ENCODE data around the gene DISC1. TPM values are rescaled to one million over a fixed set of nuclear protein-coding genes. Genes with fewer than 3 reads are reported as not detected.
"Not testable (repeated sequence)": the region's sequence is repeated elsewhere in the genome, so short reads cannot be mapped to it uniquely, and the experiment has no call there.

Gene DISC1
- polyA plus RNA-seq, 3 donors, result 5.5 to 14.7 (median 5.8) TPM

DNA sequence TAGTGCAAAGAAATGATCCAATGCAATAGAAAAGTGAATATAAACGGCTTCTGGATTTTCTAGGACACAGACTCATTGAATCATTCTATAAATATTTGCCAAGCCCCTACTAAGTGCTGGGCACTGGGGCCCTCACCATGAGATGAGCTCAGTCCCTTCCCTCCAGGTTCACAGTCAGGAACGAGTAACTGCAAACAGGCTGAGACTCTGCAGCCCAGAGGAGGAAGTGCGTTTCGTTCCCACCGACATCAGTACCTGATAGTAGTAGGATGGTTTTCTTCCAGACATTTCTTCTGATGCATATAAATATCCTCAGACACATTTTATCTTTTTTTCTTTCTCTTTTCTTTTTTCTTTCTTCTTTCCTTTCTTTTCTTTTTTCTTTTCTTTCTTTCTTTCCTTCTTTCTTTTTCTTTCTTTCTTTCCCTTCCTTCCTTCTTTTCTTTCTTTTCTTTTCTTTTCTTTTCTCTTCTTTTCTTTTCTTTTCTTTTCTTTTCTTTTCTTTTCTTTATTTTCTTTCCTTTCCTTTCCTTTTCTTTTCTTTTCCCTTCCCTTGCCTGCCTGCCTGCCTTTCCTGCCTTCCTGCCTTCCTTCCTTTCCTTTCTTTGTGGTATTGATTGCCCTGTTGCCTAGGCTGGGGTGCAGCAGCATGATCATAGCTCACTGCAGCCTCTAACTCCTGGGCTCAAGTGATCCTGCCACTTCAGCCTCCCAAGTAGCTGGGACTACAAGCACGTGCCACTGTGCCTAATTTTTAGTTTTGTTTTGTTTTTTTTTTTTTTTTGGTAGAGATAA lies 135.4 kb downstream of the DISC1 start:
- intact Hi-C loops (cut with micrococcal nuclease), result no loop called here
- H3K27me3 Mint-ChIP-seq (ENCODE audit: low read depth in 3 of 3), result no peaks in the 10 kb centered on the region
- Histone ChIP-seq H3K79me2 (ENCODE audit: insufficient read depth, low read length) (peaks cover 56% of the 10 kb centered on the region), H4K20me1 (ENCODE audit: insufficient read depth, low read length) (peaks cover 20% of the 10 kb centered on the region), H3K4me2 (replicated peaks; ENCODE audit: extremely low read depth, low read length, poor library complexity, severe bottlenecking) (no peak overlapping the region), H3K27ac (ENCODE audit: low read depth in 1 of 2, low read length in 2 of 2) (peak overlapping the region in 1 of 2 donors; percentile 61), H2AFZ (ENCODE audit: insufficient read depth, low read depth, low read length, poor library complexity, severe bottlenecking) (no peak overlapping the region), H3K9ac (ENCODE audit: insufficient read depth, low read length, poor library complexity, severe bottlenecking) (no peak overlapping the region), H3K4me1 (ENCODE audit: control insufficient read depth in 1 of 2, insufficient read depth in 2 of 2, low read length in 2 of 2) (peaks cover 31 to 41% of the 10 kb centered on the region in 2 donors), H3K9me3 (replicated peaks in 1 of 2; ENCODE audit: control insufficient read depth in 1 of 2, insufficient read depth in 1 of 2, low read length in 2 of 2) (no peaks in the 10 kb centered on the region), H3K27me3 (ENCODE audit: control insufficient read depth in 2 of 2, insufficient read depth in 2 of 2, low read length in 2 of 2) (no peaks in the 10 kb centered on the region), H3K4me3 (replicated peaks in 1 of 3; ENCODE audit: low read depth in 2 of 3, low read length in 3 of 3) (no peak overlapping the region), H3K36me3 (replicated peaks in 1 of 2; ENCODE audit: control insufficient read depth in 1 of 2, insufficient read depth in 2 of 2, low read length in 2 of 2) (peaks cover 11 to 37% of the 10 kb centered on the region in 2 donors)
- peak overlapping the region in 1 of 2 donors; percentile 40 for H3K4me3 Mint-ChIP-seq
- peaks cover 40% of the 10 kb centered on the region for H3K4me1 Mint-ChIP-seq
- DNase-seq, result no peak
- H3K9me3 Mint-ChIP-seq, result no peaks in the 10 kb centered on the region
- H3K36me3 Mint-ChIP-seq, result peaks cover 28 to 39% of the 10 kb centered on the region in 2 donors
- TF ChIP-seq, protein P1, sequence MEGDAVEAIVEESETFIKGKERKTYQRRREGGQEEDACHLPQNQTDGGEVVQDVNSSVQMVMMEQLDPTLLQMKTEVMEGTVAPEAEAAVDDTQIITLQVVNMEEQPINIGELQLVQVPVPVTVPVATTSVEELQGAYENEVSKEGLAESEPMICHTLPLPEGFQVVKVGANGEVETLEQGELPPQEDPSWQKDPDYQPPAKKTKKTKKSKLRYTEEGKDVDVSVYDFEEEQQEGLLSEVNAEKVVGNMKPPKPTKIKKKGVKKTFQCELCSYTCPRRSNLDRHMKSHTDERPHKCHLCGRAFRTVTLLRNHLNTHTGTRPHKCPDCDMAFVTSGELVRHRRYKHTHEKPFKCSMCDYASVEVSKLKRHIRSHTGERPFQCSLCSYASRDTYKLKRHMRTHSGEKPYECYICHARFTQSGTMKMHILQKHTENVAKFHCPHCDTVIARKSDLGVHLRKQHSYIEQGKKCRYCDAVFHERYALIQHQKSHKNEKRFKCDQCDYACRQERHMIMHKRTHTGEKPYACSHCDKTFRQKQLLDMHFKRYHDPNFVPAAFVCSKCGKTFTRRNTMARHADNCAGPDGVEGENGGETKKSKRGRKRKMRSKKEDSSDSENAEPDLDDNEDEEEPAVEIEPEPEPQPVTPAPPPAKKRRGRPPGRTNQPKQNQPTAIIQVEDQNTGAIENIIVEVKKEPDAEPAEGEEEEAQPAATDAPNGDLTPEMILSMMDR (IDR thresholded peaks at IDR 0.05), result peak; percentile 21
- no CpG with 5 or more reads among the region's 6 CpGs for WGBS (ENCODE audit: insufficient coverage)
- peak overlapping the region in 4 of 7 donors; percentile 7 to 86 (median 56) for H3K27ac Mint-ChIP-seq

DNA sequence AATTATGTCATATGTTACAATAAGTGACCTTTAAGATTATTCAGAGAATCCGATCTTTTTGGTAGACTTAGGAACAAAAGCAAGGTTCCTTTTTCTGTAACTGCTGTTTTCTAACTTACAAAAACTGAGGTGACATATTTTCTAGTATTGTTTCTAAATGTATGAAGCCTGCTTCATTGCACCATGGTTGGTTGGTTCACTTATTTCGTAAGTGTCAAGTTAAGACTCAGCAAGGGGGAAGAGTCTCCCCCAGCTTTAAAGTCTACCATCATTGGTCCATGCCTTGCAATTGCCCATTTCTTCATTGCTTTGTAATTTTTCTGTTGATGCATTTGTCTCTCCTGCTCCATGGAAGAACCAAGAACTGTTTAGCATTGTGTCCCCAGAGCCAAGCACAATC lies 136.9 kb downstream of the DISC1 start:
- peaks cover 38 to 54% of the 10 kb centered on the region in 2 donors for H3K36me3 Mint-ChIP-seq
- no peak overlapping the region for H2AFZ ChIP-seq (ENCODE audit: insufficient read depth, low read depth, low read length, poor library complexity, severe bottlenecking)
- H3K27ac Mint-ChIP-seq, result peak overlapping the region in 4 of 7 donors; percentile 3 to 90 (median 9)
- TF ChIP-seq, protein P1 (IDR thresholded peaks at IDR 0.05), result no peak
- no peak overlapping the region for H3K4me3 ChIP-seq (replicated peaks in 1 of 3; ENCODE audit: low read depth in 2 of 3, low read length in 3 of 3)
- H3K4me2 ChIP-seq (replicated peaks; ENCODE audit: extremely low read depth, low read length, poor library complexity, severe bottlenecking), result no peak overlapping the region
- no CpG with 5 or more reads among the region's 2 CpGs for WGBS (ENCODE audit: insufficient coverage)
- H3K27ac ChIP-seq (ENCODE audit: low read depth in 1 of 2, low read length in 2 of 2), result peak overlapping the region in 1 of 2 donors; percentile 61
- H3K4me1 ChIP-seq (ENCODE audit: control insufficient read depth in 1 of 2, insufficient read depth in 2 of 2, low read length in 2 of 2), result peaks cover 24 to 33% of the 10 kb centered on the region in 2 donors
- H4K20me1 ChIP-seq (ENCODE audit: insufficient read depth, low read length), result peaks cover 20% of the 10 kb centered on the region
- H3K9me3 ChIP-seq (replicated peaks in 1 of 2; ENCODE audit: control insufficient read depth in 1 of 2, insufficient read depth in 1 of 2, low read length in 2 of 2), result no peaks in the 10 kb centered on the region
- H3K36me3 ChIP-seq (replicated peaks in 1 of 2; ENCODE audit: control insufficient read depth in 1 of 2, insufficient read depth in 2 of 2, low read length in 2 of 2), result peaks cover 23 to 41% of the 10 kb centered on the region in 2 donors
- H3K4me1 Mint-ChIP-seq, result peaks cover 32% of the 10 kb centered on the region
- H3K79me2 ChIP-seq (ENCODE audit: insufficient read depth, low read length), result peaks cover 43% of the 10 kb centered on the region
- peak; percentile 26 to 38 (median 27) for DNase-seq
- no peak overlapping the region for H3K4me3 Mint-ChIP-seq
- H3K9ac ChIP-seq (ENCODE audit: insufficient read depth, low read length, poor library complexity, severe bottlenecking), result no peak overlapping the region
- intact Hi-C loops (cut with micrococcal nuclease), result no loop called here
- H3K9me3 Mint-ChIP-seq, result peaks cover 0 to 2% (median 0%) of the 10 kb centered on the region in 7 donors
- no peaks in the 10 kb centered on the region for H3K27me3 Mint-ChIP-seq (ENCODE audit: low read depth in 3 of 3)
- H3K27me3 ChIP-seq (ENCODE audit: control insufficient read depth in 2 of 2, insufficient read depth in 2 of 2, low read length in 2 of 2), result no peaks in the 10 kb centered on the region

DNA sequence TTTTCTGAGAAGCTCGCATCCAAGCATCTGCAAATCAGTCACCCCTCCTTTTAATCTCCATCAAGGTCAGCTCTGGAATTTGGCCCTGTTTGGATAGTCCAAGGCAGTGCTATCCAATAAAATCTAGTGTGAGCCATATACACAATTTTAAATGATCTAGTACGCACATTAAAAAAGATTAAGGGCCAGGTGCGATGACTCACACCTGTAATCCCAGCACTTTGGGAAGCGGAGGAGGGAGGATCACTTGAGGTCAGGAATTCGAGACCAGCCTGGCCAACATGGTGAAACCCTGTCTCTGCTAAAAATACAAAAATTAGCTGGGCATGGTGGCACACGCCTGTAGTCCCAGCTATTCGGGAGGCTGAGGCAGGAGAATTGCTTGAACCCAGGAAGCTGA lies 139.2 kb downstream of the DISC1 start:
- H3K36me3 Mint-ChIP-seq, result peaks cover 54 to 61% of the 10 kb centered on the region in 2 donors

More for the DNA sequence above, 139.2 kb downstream of the DISC1 start:
- Histone ChIP-seq H4K20me1 (ENCODE audit: insufficient read depth, low read length) (peaks cover 16% of the 10 kb centered on the region), H3K79me2 (ENCODE audit: insufficient read depth, low read length) (peaks cover 21% of the 10 kb centered on the region), H3K4me1 (ENCODE audit: control insufficient read depth in 1 of 2, insufficient read depth in 2 of 2, low read length in 2 of 2) (peaks cover 24 to 32% of the 10 kb centered on the region in 2 donors), H3K36me3 (replicated peaks in 1 of 2; ENCODE audit: control insufficient read depth in 1 of 2, insufficient read depth in 2 of 2, low read length in 2 of 2) (peaks cover 27 to 42% of the 10 kb centered on the region in 2 donors)
- H3K4me2 ChIP-seq (replicated peaks; ENCODE audit: extremely low read depth, low read length, poor library complexity, severe bottlenecking); H3K4me3 ChIP-seq (replicated peaks in 1 of 3; ENCODE audit: low read depth in 2 of 3, low read length in 3 of 3); H3K9ac ChIP-seq (ENCODE audit: insufficient read depth, low read length, poor library complexity, severe bottlenecking); H3K27ac Mint-ChIP-seq; H3K27me3 Mint-ChIP-seq (ENCODE audit: low read depth in 3 of 3); H3K9me3 ChIP-seq (replicated peaks in 1 of 2; ENCODE audit: control insufficient read depth in 1 of 2, insufficient read depth in 1 of 2, low read length in 2 of 2); intact Hi-C loops (cut with micrococcal nuclease); DNase-seq; H3K4me3 Mint-ChIP-seq; H2AFZ ChIP-seq (ENCODE audit: insufficient read depth, low read depth, low read length, poor library complexity, severe bottlenecking); H3K27ac ChIP-seq (ENCODE audit: low read depth in 1 of 2, low read length in 2 of 2); H3K9me3 Mint-ChIP-seq; H3K27me3 ChIP-seq (ENCODE audit: control insufficient read depth in 2 of 2, insufficient read depth in 2 of 2, low read length in 2 of 2): not testable (repeated sequence)
- 88% methylated on average over 3 of the region's 7 CpGs for WGBS (ENCODE audit: insufficient coverage)
- peaks cover 32% of the 10 kb centered on the region for H3K4me1 Mint-ChIP-seq

Measured in CD14-positive monocyte (primary cell).